GM18520 (cell line): Measurements from ENCODE around the gene NAA35.
"Not testable (repeated sequence)": the region's sequence is repeated elsewhere in the genome, so short reads cannot be mapped to it uniquely, and the experiment has no call there.

ENCODE experiments used
- ATAC-seq: cut with Tn5 transposase; IDR thresholded peaks from one replicate; pipeline ENCODE4 v1.9.1; 2021; ENCODE audit not compliant: unreplicated experiment

Gene NAA35

DNA sequence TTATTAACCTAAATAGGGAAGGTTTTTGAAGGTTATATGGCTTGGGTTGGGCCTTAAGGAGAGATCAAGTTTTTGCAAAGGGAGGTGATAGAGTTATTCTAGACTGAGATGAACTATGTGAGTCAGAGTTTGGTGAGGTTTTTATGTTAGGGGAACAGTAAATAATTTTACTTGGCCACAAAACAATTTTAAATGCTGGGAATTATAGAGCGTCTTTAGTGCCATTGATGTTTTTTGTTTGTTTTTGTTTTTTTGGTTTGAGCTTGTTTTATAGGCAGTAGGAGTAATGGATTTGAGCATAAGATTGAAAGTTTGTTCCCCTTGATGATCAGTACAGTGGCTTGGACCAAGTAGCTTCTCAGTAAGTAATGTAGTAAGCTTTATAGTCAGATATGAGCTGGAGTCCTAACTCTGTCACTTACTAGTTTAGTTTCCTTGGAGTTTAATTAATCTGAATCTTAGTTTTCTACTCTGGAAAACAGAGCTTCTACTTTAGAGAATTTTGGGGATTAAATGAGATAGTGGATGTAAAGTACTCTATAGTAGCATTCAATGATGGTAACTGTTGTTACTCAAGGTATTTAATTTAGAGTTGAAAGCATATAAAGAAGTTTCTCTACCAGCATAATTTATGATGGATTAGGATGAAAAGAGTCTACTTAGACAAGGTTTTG, 2.9 kb downstream of the NAA35 start:
- no peak for ATAC-seq

DNA sequence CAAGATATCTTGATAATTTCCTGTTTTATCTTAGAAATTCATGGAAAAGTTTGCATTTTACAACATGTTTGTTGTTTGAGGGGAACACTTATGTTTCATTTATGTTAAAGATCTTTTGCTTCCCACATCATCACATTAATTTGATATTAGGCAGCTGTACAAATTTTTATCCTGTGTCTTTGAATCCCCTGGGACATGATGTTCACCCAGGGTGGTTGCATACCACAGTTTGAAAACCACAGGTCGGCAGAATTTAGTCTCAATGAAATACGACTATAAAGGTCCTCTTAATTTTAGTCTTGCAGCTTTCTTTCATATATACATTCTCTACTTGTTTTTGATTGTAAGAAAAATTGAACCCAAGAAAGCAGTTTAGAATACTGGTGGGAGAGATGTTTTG, 3.7 kb downstream of the NAA35 start:
- no peak for ATAC-seq

DNA sequence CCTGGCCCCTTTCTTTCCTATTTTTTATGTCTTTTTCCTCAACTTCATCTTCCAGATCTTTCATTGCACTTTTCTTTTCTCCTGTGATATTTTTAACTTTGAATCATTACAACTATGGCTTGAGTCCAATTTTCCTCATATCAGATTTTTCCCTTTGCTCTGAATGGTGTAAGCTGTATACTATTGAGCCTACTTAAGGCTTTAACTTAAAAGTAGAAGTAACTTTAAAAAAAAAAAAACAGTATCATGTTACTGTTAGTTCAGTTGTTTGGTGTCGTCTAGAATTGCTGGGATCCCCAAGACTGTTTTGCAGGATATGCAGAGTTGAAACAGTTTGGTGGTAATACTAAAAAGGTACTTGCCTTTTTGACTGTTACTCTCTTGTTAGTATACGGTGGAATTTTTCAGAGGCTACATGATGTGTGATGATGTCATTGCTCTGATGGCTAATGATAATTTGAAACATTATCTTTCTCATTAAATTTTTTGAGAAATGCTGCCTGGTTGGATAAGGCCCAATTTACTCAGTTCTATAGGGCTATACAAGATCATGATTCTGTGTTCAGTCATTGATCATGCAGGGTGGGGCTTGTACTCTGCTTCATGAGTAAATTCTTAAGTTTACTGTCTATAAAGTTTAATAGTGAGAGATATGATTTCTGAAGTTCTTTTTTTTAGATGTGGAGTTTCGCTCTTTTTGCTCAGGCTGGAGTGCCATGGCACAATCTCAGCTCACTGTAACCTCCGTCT, 8.8 kb downstream of the NAA35 start:
- no peak for ATAC-seq

DNA sequence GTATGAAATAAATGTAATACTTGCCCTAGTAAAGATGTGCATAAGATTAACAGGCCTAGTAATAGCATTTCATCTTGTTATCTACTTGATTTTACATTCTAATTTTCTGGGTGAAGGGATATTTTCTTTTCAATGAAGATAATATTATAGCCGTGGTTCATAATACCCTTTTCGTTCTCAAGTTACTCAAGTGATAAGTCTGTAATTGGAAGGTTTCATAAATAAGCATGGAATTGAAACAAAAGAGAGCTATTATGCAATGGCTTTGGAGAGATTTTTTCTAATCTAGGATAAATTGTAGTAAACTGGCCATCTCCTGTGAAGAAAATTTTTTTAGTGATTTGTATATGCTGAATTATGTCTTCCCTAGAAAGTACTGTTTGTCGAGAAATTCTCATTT, 19.0 kb downstream of the NAA35 start:
- no peak for ATAC-seq

DNA sequence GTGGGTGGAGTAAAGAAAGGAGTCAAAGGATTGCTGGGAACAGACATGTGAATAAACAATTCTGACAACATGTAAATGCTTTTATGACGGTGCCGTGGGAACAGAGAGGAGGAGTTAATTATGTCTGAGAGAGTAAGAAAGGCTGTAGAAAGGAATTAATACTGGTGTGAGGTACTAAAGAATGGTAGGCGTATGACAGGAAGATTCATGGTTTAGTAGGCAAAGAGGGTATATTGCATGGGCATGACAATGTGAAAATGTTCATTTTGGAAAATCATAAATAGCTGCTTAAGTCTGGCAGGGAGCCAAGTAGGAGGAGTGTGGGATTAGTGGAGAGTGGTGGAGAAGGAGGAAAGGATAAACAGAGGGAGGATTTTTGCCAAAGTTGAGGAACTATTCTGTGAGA, 19.7 kb downstream of the NAA35 start:
- ATAC-seq, result no peak

DNA sequence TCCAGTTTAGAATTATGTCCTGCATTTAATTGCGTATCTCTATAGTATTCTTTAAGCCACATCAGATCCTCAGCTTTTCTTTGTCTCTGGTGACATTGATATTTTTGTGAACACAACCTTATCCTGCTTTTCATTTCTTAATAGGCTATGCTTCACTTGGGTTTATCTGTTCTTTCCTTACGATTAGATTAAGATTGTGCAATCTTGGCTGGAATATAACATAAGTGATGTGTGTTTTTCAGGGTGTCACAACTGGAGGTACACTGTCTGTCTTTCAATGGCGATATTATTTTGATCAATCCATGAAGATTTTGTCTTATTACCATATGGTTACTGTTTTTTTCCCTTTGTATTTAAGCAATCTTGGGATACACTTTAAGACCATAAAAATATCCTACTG, 23.6 kb downstream of the NAA35 start:
- no peak for ATAC-seq

DNA sequence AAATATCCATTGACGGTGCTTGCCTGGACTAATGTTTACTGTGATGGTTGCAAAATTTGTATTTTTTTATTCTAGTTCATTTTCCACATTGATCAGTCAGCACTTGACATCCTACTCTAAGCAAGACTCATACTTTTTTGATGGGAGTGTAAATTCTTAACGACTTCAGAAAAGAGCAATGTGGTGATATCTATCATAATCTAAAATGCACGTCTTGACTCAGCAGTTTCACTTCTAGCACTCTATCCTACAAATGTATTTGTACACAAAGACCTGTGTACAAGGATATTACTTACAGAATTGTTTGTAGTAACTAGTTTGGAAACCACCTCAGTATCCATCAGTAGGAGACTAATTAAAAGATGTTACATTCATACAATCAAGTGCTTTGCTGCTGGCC, 24.0 kb downstream of the NAA35 start:
- no peak for ATAC-seq

DNA sequence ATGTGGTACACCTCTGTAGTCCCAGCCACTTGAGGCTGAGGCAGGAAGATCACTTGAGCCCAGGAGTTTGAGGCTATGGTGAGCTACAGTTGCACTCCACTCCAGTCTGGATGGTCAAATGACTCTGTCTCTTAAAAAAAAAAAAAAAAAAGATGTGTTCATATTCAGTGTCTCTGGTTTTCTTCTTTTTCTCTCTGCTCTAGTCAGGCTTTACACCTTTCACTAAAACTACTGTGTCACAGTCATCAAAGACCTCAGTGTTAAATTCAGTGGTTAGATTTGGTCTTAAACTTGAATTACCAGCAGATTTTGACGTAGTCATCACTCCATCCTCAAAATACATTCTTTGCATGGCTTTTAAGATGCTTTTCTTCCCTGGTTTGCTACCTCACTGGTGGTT, 28.8 kb downstream of the NAA35 start:
- ATAC-seq, result no peak

DNA sequence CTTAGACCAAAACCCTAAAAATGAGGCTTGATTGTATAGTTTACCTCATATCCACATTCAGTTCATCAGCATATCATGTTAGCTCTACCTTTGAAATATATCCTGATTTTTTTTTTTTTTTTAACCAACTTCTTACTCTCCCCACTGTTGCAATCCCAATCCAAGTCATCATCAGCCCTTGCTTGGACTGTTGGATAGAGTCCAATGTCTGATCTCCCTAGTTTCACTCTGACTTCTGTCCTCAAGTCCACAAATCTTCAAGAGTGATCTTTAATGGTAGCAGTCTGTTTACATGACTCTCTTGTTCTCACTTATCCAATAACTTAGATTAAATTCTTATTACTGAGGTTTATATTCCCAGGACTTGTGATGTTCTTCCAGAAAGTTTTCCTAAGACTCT, 30.8 kb downstream of the NAA35 start:
- no peak for ATAC-seq

DNA sequence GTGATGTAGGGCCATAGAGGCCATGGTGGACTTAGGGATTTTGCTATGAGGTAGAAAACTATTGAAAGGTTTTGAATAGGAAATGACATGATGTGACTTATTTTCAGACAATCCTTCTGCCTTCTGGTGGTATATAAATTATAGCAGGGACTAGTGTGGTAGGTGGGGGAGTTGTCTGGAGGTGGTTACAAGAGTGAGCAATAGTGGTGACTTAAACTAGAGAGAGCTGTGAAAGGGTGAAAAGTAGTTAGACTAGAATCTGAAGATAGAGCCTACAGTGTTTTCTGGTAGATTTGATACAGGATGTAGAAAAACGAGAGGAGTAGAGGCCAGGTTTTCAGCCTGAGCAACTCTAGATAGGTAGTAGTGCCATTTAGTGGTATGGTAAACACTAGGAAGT, 32.3 kb downstream of the NAA35 start:
- no peak for ATAC-seq

DNA sequence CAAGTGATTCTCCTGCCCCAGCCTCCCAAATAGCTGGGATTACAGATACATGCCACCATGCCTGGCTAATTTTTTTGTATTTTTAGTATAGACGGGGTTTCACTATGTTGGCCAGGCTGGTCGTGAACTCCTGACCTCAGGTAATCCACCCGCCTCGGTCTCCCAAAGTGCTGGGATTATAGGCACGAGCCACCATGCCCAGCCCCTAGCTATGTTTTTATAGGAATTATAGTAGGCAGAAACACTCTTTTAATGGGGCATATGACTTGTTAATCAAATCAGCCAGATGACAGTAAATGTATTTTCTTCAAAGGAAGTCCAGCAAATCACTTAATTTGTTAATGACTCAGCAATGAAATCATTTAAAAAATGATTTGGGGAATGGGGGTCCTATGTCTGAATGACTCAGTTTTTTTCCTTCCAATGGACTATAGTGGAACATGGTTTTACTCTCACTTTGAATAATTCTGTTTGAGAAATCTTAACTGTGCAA, 33.2 kb downstream of the NAA35 start:
- ATAC-seq, result not testable (repeated sequence)

DNA sequence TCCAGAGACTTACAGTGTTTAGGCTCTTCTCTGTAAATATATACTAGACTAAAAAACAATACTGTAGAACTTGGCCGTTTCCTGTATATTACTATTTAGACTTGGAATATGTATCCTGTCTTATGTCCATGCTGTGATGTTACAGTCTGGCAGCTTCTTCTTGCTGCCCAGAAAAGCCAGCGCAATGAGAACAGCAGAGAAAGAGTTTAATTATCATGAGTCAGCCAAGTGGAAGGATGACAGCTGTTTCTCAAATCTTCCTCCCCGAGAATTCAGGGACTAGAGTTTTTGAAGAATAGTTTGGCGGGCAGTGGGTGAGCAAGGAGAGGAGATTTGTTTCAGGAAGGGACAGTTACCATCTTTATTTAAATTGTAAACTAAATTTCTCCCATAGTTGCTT, 37.5 kb downstream of the NAA35 start:
- no peak for ATAC-seq

DNA sequence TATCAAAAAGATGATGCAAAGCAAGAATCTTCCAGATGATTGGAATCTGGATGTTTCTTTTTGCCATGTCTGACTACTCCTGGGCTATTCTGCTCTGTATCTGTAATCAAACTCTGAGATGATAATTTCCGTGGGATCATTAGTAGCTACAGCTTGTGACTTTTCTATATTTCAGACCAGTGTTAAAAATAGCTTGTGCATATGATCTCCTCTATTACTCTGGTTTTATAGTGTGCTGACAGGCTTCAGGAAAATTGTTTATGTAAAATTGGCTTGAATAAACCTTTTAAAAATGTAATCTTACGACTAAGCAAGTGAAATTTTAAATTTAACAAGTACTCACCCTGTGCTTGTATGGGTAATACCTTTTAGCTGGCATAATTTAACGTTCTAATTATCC, 40.4 kb downstream of the NAA35 start:
- ATAC-seq, result no peak

DNA sequence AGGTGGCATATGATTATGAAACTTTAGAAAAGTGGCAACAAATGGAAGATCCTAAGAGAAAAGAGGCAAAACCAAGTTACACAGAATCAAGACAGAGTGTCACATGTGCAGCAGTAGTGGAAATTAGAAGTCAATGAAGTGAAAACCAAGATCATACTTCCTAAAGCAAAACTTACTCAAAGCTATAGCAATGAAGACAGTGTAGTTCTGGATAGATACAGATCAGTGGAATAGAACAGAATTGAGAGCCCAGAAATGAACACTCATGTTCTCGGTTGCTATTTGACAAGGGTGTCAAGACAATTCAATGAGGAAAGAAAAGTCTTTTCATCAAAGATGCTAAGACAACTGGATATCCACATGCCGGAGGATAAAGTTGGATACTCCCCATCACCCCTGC, 43.5 kb downstream of the NAA35 start:
- ATAC-seq, result no peak

DNA sequence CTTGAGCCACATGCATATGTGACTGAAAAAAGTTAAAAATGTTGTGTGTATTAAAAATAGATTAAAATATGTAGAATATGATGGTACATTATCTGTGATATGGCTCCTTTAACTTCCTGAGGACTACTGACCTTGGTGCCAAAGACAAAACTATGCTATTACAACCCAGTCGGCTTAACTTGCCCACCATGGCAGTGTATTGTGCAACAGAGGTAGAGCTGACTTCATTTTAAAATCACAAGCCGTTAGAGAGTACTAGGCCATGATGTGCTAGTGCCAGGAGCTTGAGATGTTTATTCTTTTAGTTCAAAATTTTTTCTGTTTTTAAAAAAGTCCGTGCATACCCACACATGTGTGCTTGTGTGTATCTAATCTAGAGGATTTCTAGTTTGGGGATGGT, 46.3 kb downstream of the NAA35 start:
- ATAC-seq, result no peak

DNA sequence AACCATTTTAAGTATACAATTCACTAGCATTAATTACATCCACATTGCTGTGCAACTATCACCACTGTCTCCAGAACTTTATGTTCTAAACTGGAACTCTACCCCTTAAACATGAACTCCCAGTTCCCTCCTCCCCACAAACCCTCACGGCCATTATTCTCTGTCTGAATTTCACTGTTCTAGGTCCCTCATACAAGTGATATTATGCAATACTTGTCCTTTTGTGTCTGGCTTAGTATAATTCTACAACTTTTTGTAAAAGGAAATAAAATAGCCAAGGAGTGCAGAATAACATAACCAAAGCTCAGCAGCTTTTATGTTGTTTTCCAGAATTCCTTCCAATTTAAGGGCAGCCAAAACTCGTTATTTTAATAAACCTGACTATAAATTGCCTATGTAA, 53.2 kb downstream of the NAA35 start:
- no peak for ATAC-seq

DNA sequence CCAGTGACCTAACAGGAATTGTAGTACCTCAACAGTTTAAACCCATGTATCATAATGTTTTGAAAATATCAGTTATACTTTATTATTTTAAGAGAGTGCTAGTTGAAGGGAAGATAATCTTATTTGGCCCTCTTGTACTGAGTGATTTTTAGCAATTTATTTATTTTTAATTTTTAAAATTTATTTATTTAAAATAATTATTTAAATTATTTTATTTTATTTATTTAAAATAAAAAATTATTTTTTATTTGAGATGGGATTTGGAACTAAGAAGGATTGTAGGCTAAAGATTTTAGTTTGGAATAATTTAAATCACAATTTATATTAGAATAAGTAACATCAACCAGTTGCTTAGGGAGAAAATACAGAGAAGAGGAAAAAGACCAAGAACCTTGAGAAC, 54.2 kb downstream of the NAA35 start:
- ATAC-seq, result no peak

DNA sequence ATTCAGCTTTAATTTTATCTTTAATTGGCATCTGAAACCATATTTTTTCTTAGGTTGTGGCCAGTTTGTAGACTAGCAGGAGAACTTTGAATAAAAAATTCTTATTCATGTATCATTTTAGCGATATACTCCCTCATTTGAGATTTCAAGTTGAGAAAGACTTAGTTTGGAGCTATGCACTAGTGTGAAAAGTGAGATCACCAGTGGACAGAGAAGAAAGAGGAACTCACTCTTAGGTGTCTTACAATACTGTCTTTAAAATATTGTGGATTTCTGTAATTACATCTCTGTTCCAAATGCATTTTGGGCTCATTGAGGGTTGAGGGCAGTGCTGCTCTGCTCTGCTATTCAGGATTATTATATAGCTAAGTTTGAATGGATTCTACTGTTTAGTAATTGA, 54.7 kb downstream of the NAA35 start:
- ATAC-seq, result no peak

DNA sequence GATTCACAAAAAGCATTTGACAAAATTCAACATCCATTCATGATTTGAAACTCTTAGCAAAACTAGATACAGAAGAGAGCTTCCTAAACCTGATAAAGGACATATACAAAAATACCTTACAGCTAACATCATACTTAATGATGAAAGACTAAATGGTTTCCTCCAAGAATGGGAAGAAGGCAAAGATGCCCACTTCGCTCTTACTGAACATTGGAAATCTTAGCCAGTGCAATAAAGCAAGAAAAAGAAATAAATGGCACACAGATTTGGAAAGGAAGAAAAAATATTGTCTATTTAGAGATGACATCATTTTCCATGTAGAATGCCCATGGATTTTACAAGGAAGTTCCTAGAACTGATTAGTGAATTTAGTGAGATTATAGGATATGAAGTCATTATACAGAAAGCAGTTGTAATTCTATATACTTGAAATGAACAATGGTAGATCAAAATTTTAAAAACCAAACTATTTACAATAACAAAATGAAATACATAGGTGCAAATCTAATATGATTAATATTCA, 64.4 kb downstream of the NAA35 start:
- ATAC-seq, result no peak

DNA sequence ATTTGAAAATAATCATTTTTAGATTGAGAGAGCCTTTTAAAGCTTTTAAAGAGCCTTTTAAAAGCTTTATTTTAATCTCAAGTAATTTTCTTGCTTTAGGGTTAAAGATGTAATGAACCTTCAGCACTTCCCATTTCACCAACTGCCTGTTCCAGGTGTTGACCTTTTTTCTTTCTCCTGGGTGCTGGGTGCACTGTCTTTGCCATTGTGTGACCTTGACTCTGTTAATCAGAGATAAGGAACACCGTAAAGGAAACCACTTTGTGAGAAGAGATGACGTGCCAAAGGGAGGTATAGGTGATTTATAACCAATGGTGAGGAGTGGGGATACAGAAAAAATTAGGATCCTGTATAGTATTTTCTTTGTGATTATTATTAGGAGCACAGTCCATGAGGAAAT, 68.2 kb downstream of the NAA35 start:
- ATAC-seq, result no peak

DNA sequence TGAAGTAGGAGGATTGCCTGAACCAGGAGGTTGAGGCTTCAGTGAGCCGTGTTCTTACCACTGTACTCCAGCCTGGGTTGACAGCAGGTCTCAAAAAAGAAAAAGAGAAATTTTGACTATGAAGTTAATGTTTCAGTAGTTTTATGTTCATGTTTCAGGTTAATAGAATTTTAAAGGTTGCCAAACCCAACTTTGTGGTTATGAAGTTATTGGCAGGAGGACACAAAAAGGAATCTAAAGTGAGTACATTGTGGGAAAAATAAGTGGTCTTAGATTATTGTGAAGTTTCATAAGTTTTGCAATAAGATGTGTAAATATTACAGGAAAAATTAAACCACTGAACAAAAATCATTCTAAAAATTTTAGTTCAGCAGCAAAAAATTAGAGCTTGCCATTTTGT, 79.8 kb downstream of the NAA35 start:
- no peak for ATAC-seq

DNA sequence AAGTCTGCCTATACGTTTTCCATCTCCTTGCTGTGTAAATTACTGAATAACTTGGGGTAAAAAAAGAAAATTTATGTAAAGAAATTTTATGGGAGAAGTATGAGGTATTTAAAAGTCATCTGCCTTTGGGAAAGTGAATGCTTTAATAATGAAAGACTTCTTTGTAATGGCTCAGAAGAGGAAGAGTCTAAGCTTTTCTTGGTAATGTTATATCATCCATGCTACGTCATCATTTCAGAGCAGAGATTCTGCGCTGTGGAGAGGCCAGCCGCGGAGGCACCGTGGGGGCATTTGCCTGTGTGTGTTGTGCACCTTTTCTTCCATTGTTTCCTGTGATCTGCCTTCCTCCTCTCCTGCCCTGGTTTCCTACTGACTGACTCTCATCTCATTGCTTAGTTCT, 80.2 kb downstream of the NAA35 start:
- ATAC-seq, result no peak
